A549 (cell line): Measurements from ENCODE around the gene SLFN12L. TPM values are rescaled to one million over a fixed set of nuclear protein-coding genes. Genes with fewer than 3 reads are reported as not detected.
A peak's percentile ranks its signal among the peaks of the same experiment; 100 is the strongest.
"Not testable (repeated sequence)": the region's sequence is repeated elsewhere in the genome, so short reads cannot be mapped to it uniquely, and the experiment has no call there.

Source experiments
- ATAC-seq, 2 experiments: fragments of 200-7000 bp in 1 of 2; fragments of >200 bp in 1 of 2; cut with Nextera tagmentation in 1 of 2; cut with Tn5 transposase in 1 of 2; 3 replicates each; pipeline versions ENCODE4 v1.8.0 to v1.9.1; 2018 to 2020; ENCODE audit warnings: mild to moderate bottlenecking in 1 of 2, moderate library complexity in 1 of 2
- CTCF ChIA-PET: fragments of 300-600 bp; sonication (Branson Sonifier 250); formaldehyde crosslinking; extraction: SDS; loops from one replicate; lab custom pipeline; 2021; ENCODE audit warnings: antibody characterized with exemption, inconsistent platforms; lab: Yijun Ruan, JAX
- POLR2A ChIA-PET: fragments of 350-600 bp; formaldehyde crosslinking; extraction: SDS; loops from one replicate; lab custom pipeline; 2021; ENCODE audit warnings: antibody characterized with exemption, inconsistent platforms; lab: Yijun Ruan, JAX
- DNase-seq, 2 experiments: peaks; one replicate each; pipeline versions ENCODE4 v3.0.0 to v3.0.0-alpha.2; 2011 to 2016; ENCODE audit warnings: low read depth in 1 of 2, low spot score in 1 of 2
- FAIRE-seq: peaks from 2 replicates; lab custom pipeline; 2011; peaks lifted over from hg19 to GRCh38; lab: Jason Lieb, UNC
- H3K27ac ChIP-seq, 2 experiments: fragments of >200 bp; sonication (Bioruptor Twin); formaldehyde crosslinking; 3 replicates each; pipeline ENCODE4 v1.5.1; 2016 to 2017
- H3K4me1 ChIP-seq: fragments of >200 bp; sonication (Bioruptor Twin); formaldehyde crosslinking; 3 replicates; pipeline ENCODE4 v1.6.1; 2016
- H3K4me2 ChIP-seq: fragments of >200 bp; sonication (Bioruptor Twin); formaldehyde crosslinking; 3 replicates; pipeline ENCODE4 v1.6.1; 2016
- H3K4me3 ChIP-seq: fragments of >200 bp; sonication (Bioruptor Twin); formaldehyde crosslinking; 3 replicates; pipeline ENCODE4 v1.5.1; 2016
- H3K9me3 ChIP-seq: fragments of >200 bp; sonication (Bioruptor Twin); formaldehyde crosslinking; 3 replicates; pipeline ENCODE4 v1.6.1; 2016
- CEBPB ChIP-seq, 2 experiments: fragments of >200 bp in 1 of 2; sonication (Bioruptor Twin) in 1 of 2; formaldehyde crosslinking in 1 of 2; IDR thresholded peaks; 2 replicates each; pipeline ENCODE4 v1.6.1; 2012 to 2016
- CHD2 ChIP-seq: fragments of 150-350 bp; IDR thresholded peaks from 2 replicates; pipeline ENCODE4 v1.6.1; 2014; ENCODE audit warnings: low read length; ENCODE audit not compliant: partially characterized antibody
- CHD4 ChIP-seq: fragments of 200-600 bp; sonication (generic); IDR thresholded peaks from 2 replicates; pipeline ENCODE4 v1.6.1; 2016; ENCODE audit warnings: antibody characterized with exemption, mild to moderate bottlenecking, borderline replicate concordance
- CTCF ChIP-seq: fragments of >200 bp; sonication (Bioruptor Twin); formaldehyde crosslinking; IDR thresholded peaks from 3 replicates; pipeline ENCODE4 v1.5.1; 2016
- FOSB ChIP-seq: fragments of 250-450 bp; sonication (Bioruptor Pico); IDR thresholded peaks from 2 replicates; pipeline ENCODE4 v1.5.0; 2020; ENCODE audit warnings: mild to moderate bottlenecking, moderate library complexity
- GATA3 ChIP-seq: IDR thresholded peaks from 2 replicates; pipeline ENCODE4 v1.6.1; 2012; ENCODE audit warnings: borderline replicate concordance
- HOXB13 ChIP-seq: fragments of 250-450 bp; sonication (Bioruptor Pico); IDR thresholded peaks from 2 replicates; pipeline ENCODE4 v1.5.0; 2020; ENCODE audit warnings: low read depth, mild to moderate bottlenecking, moderate library complexity
- HOXB5 ChIP-seq: fragments of 250-450 bp; sonication (Bioruptor Pico); IDR thresholded peaks from 2 replicates; pipeline ENCODE4 v1.5.0; 2020; ENCODE audit warnings: mild to moderate bottlenecking, moderate library complexity
- MYC ChIP-seq: IDR thresholded peaks from 2 replicates; pipeline ENCODE4 v1.6.1; 2012; ENCODE audit warnings: mild to moderate bottlenecking, inconsistent platforms, low read length, improper control_type of control experiment, borderline replicate concordance
- NFE2L2 ChIP-seq: fragments of 150-350 bp; conservative IDR thresholded peaks from 2 replicates; pipeline ENCODE4 v1.6.1; 2014; ENCODE audit warnings: low read length
- RAD21 ChIP-seq, 2 experiments: fragments of >200 bp in 1 of 2; sonication (Bioruptor Twin) in 1 of 2; formaldehyde crosslinking in 1 of 2; IDR thresholded peaks in 1 of 2; conservative IDR thresholded peaks in 1 of 2; 2 replicates in 1 of 2; 3 replicates in 1 of 2; pipeline ENCODE4 v1.6.1; 2012 to 2018; ENCODE audit warnings: inconsistent platforms in 1 of 2
- RCOR1 ChIP-seq: fragments of 150-350 bp; IDR thresholded peaks from 2 replicates; pipeline ENCODE4 v1.6.1; 2014; ENCODE audit warnings: antibody characterized with exemption, low read length, low read depth
- SMC3 ChIP-seq: fragments of >200 bp; sonication (Bioruptor Twin); formaldehyde crosslinking; IDR thresholded peaks from 3 replicates; pipeline ENCODE4 v1.6.1; 2018; ENCODE audit warnings: inconsistent platforms
- ZC3H11A ChIP-seq: fragments of 450-650 bp; IDR thresholded peaks from 2 replicates; pipeline ENCODE4 v1.6.1; 2014; ENCODE audit warnings: antibody characterized with exemption, mild to moderate bottlenecking
- ZSCAN20 ChIP-seq: fragments of 250-450 bp; sonication (Bioruptor Pico); IDR thresholded peaks from 2 replicates; pipeline ENCODE4 v1.8.0; 2022; ENCODE audit warnings: mild to moderate bottlenecking, moderate library complexity
- WGBS: methylation state at CpG from one replicate; pipeline ENCODE4 v1.1.6; 2017; ENCODE audit errors: missing lambda C conversion rate; 5-methylcytosine and 5-hydroxymethylcytosine counted together
- polyA plus RNA-seq, 4 experiments: library from polyadenylated mRNA; depleted of rRNA in 3 of 4; stranded (reverse); fragments of >200 nt; fragmentation: RNase III in 1 of 4; extraction: RNeasy Plus Mini Kit Qiagen cat#74134 plus additional on column Dnase treatment in 1 of 4; gene quantifications; 2 replicates in 3 of 4; 3 replicates in 1 of 4; pipeline ENCODE4 v1.2.3, GENCODE V29; 2011 to 2017
- TF ChIP-seq, protein P1 (sequence below): fragments of >200 bp; sonication (Bioruptor Twin); formaldehyde crosslinking; IDR thresholded peaks from 3 replicates; pipeline ENCODE4 v1.6.1; 2016
- TF ChIP-seq, protein P2 (sequence below): fragments of 250-450 bp; sonication (Bioruptor Pico); IDR thresholded peaks from 2 replicates; pipeline ENCODE4 v1.5.0; 2020; ENCODE audit warnings: low read depth, mild to moderate bottlenecking, moderate library complexity

The SLFN12L gene
- polyA plus RNA-seq, 2 of the 4 experiments (the other 2 are of a cell fraction), result not detected

DNA sequence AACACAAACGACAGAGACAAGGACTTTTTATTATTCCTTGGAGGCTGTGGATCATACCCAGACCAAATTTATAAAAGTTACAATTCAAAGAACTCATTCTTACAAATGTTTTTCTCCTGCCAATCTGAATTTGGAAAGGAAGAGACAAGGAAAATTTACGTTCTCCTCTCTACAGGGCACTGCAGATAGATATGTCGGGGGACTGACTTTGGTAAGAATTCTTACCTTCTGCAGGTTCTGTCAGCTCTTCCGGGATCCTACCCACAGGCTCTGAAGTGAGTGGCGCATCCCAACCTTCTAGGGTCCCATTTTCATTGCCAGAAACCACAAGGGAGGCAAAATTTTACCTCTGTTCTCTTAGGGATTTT lies 2.2 kb upstream of the SLFN12L start:
- no peak for TF ChIP-seq CHD2
- TF ChIP-seq CTCF, result peak; percentile 42; the same call in 2 of the 3 replicates
- TF ChIP-seq FOSB (CRISPR knock-in tag), result no peak
- no peak for TF ChIP-seq GATA3
- no peak for TF ChIP-seq ZC3H11A
- no peak for TF ChIP-seq HOXB13
- no peak for TF ChIP-seq SMC3
- WGBS, result 46% methylated on average over 5 of the region's 5 CpGs
- DNase-seq (no peak), FAIRE-seq (no peak), ATAC-seq (peak in 1 of 2 experiments; percentile 52; a peak in 3 of 6 replicates)
- CTCF ChIA-PET, result interaction anchor here (0.6 to 15.4 kb wide), 40 partner anchors 9 to 1119 kb away, joined by 3 to 308 read pairs (median 4); partner anchors contain the start of genes C17orf50, SLFN14 and UNC45B
- Histone ChIP-seq H3K4me2 (peak overlapping the region; percentile 37), H3K9me3 (no peaks in the 10 kb centered on the region), H3K4me3 (no peak overlapping the region), H3K27ac (no peak overlapping the region), H3K4me1 (no peaks in the 10 kb centered on the region)
- POLR2A ChIA-PET, result interaction anchor here (0.8 to 1.0 kb wide), 2 partner anchors 28 to 369 kb away, joined by 3 to 5 read pairs; no protein-coding TSS in a partner anchor

- no peak for TF ChIP-seq RAD21 (conservative IDR thresholded peaks at IDR 0.05 in 1 of 2, IDR thresholded peaks at IDR 0.05 in 1 of 2)
- TF ChIP-seq GATA3, result no peak
- no peak for TF ChIP-seq NFE2L2
- TF ChIP-seq, protein P1, sequence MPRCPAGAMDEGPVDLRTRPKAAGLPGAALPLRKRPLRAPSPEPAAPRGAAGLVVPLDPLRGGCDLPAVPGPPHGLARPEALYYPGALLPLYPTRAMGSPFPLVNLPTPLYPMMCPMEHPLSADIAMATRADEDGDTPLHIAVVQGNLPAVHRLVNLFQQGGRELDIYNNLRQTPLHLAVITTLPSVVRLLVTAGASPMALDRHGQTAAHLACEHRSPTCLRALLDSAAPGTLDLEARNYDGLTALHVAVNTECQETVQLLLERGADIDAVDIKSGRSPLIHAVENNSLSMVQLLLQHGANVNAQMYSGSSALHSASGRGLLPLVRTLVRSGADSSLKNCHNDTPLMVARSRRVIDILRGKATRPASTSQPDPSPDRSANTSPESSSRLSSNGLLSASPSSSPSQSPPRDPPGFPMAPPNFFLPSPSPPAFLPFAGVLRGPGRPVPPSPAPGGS, result no peak
- TF ChIP-seq CHD4, result no peak
- no peak for TF ChIP-seq ZSCAN20 (CRISPR knock-in tag)
- no peak for TF ChIP-seq HOXB5 (CRISPR knock-in tag)
- no peak for TF ChIP-seq CEBPB (IDR thresholded peaks at IDR 0.05)
- TF ChIP-seq FOSB (CRISPR knock-in tag), result no peak
- no peak for TF ChIP-seq SMC3
- no peak for TF ChIP-seq MYC
- TF ChIP-seq RCOR1, result no peak
- TF ChIP-seq, protein P2, sequence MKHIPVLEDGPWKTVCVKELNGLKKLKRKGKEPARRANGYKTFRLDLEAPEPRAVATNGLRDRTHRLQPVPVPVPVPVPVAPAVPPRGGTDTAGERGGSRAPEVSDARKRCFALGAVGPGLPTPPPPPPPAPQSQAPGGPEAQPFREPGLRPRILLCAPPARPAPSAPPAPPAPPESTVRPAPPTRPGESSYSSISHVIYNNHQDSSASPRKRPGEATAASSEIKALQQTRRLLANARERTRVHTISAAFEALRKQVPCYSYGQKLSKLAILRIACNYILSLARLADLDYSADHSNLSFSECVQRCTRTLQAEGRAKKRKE (CRISPR knock-in tag), result no peak
- CTCF ChIA-PET, result interaction anchor here (0.8 to 15.4 kb wide), 8 partner anchors 12 to 368 kb away, joined by 3 to 308 read pairs (median 34); no protein-coding TSS in a partner anchor
- H3K4me2 ChIP-seq, result no peak overlapping the region
- 65% methylated on average over 13 of the region's 13 CpGs for WGBS
- DNase-seq (no peak), FAIRE-seq (no peak), ATAC-seq (no peak)
- no peaks in the 10 kb centered on the region for H3K9me3 ChIP-seq
- no peaks in the 10 kb centered on the region for H3K4me1 ChIP-seq
- POLR2A ChIA-PET, result no interaction called here
- H3K27ac ChIP-seq, result no peak overlapping the region
- no peak overlapping the region for H3K4me3 ChIP-seq
Observed at GRCh38 chr17:35536664-35537171, 760 bp downstream of the SLFN12L start.

DNA sequence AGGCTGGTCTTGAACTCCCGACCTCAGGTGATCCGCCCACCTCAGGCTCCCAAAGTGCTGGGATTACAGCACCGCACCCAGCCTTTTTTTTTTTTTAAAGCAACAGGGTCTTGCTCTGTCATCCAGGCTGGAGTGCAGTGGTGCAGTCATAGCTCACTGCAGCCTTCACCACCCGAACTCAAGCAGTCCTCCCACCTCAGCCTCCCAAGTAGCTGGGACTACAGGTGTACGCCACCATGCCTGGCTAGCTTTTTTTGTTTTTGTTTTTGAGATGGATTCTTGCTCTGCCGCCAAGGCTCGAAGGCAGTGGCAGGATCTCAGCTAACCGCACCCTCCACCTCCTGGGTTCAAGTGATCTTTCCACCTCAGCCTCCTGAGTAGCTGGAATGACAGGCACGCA lies 2.1 kb downstream of the SLFN12L start:
- FAIRE-seq, H3K27ac ChIP-seq, H3K4me2 ChIP-seq, H3K4me1 ChIP-seq, H3K4me3 ChIP-seq, ATAC-seq, H3K9me3 ChIP-seq, DNase-seq: not testable (repeated sequence)
- ChIA-PET CTCF (interaction anchor here (1.0 to 15.4 kb wide), 9 partner anchors 12 to 394 kb away, joined by 3 to 308 read pairs (median 20); partner anchors contain the start of gene NLE1), POLR2A (interaction anchor here (0.7 kb wide), 1 partner anchor 52 kb away, joined by 4 read pairs; the partner anchor contains the start of gene AP2B1)
- WGBS, result 84% methylated on average over 9 of the region's 9 CpGs
